GM21447 (cell line): Measurements from ENCODE around the gene HLA-DQB1.
"Not testable (repeated sequence)": the region's sequence is repeated elsewhere in the genome, so short reads cannot be mapped to it uniquely, and the experiment has no call there.

Experiments used
- ATAC-seq: cut with Tn5 transposase; IDR thresholded peaks from one replicate; pipeline ENCODE4 v1.9.1; 2021; ENCODE audit not compliant: unreplicated experiment

Gene HLA-DQB1

DNA sequence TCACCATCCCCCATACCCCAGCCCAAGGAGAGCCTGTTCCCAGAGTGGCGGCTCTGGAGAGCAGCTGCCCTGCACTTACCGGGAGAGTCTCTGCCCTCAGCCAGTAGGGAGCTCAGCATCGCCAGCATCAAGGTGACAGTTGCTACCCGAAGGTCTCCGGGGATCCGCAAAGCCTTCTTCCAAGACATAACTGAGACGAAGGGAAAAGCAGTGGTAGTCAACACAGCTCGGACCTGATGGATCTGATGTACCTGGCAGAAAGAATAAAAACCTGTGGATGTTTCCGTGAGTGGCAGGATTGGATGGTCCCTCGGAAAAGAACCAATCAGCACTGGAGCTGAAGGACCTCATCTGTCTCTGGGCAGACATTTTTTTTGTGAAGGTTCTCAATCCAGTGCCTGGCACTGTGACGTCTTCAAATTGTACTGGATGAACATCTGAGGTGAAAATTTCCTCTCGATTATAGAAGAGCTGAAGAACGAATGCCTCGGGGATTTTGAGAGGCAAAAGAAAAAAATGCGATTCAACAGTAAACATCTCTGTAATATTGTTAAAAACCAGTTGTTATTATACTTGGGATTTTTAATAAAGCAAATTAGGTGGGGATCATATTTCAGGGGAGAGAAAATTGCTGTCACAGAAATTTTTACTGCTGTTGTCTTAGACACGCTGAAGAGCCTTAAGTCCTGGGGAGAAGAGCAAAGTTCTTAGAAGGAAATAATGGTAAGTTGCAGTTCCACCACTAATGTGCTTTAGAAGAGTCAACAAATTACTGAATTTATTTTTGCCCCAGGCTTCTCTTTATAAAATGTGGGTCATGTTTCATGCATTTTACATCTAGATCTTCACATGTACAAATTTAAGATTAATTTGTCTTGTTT is at the start of gene HLA-DQB1:
Gene HLA-DQB1 (minus strand): TSS at position 238 of the 881 bp plus-strand sequence. CDS start 50 bp downstream, at position 188.
- ATAC-seq = peak; percentile 52

GRCh38 chr6:32713241-32713640 is 46.8 kb upstream of the HLA-DQB1 start:
- ATAC-seq = no peak

DNA sequence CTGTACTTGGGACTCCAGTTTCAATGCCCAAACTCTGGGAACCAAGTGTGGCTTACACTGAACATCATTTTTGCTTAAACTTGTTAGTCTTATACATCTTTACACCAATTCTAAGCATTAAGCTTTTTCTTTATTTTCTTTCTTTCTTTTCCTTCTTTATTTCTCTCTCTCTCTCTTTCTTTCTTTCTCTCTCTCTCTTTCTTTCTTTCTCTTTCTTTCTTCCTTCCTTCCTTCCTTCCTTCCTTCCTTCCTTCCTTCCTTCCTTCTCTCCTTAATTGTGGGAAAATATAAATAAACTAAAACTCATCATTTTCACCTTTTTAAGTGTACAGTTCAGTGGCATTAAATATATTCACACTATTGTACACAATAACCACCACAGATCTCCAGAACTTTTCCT is 43.2 kb upstream of the HLA-DQB1 start:
- ATAC-seq = no peak

- ATAC-seq = not testable (repeated sequence)
These were observed 38.7 kb upstream of the HLA-DQB1 start for GRCh38 chr6:32705164-32705563.

GRCh38 chr6:32703347-32703746 is 36.9 kb upstream of the HLA-DQB1 start:
- ATAC-seq = no peak

GRCh38 chr6:32700391-32701040 is 34.1 kb upstream of the HLA-DQB1 start:
- ATAC-seq = no peak

GRCh38 chr6:32697031-32697430 is 30.6 kb upstream of the HLA-DQB1 start:
- no peak for ATAC-seq

DNA sequence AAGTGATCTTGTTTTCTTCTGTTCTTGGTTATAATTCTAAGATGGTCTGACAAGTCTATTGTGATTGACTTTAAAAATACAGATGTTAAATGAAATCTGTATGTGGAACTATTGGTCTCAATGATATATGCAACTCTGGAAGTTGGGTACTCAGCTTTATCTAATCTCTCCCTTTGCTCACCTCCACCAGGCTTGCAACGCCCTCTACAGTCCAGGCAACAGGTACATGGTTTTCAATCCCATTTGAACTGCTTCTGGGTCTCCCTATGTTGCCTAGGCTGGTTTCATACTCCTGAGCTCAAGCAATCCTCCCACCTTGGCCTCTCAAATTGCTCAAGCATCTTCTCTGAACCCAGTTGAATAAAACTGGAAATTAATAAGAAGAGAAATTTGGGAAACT is 25.6 kb upstream of the HLA-DQB1 start:
- ATAC-seq = no peak

GRCh38 chr6:32689531-32690501 is 23.4 kb upstream of the HLA-DQB1 start:
- ATAC-seq = no peak

DNA sequence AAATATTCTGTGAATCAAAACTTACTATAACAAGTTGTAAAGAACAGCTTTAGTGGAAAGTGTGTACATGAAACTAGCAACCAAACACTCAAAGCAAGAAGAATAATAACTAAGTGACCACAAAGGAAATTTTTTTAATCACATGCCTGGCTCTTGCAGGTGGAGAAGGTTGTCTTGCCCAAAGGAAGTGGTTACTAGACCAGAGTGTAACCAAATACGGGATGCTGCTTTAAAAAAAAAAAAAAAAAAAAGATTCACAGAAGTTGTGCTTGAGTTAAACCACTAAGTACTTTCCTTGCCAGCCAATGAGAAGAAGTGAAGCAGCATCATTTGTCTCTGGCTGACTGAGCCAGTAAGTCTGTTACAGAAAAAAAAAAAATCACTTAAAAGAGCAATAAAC is 19.1 kb upstream of the HLA-DQB1 start:
- ATAC-seq = peak; percentile 86

DNA sequence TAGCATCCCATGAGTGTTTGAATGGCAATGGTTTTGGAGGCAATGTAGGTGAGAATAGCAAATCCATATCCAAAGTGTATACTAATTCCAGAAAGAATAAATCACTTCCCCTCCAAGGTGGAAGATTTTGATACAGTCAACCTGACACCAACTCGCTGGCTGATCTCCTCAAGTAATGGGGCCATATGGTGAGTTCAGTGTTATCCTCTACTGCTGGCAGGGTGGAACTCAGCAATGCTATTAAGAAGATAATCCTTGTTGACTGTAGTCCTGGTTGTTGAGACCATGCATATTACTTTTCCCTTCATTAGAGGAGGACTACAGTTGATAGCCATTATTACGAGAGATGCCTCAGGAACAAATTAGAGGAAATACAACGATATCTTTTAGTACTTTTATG is 17.8 kb upstream of the HLA-DQB1 start:
- ATAC-seq = no peak

- ATAC-seq = no peak
These were observed 13.6 kb upstream of the HLA-DQB1 start for GRCh38 chr6:32680055-32680454.

- ATAC-seq = no peak
These were observed 13.0 kb upstream of the HLA-DQB1 start for GRCh38 chr6:32679492-32679891.

DNA sequence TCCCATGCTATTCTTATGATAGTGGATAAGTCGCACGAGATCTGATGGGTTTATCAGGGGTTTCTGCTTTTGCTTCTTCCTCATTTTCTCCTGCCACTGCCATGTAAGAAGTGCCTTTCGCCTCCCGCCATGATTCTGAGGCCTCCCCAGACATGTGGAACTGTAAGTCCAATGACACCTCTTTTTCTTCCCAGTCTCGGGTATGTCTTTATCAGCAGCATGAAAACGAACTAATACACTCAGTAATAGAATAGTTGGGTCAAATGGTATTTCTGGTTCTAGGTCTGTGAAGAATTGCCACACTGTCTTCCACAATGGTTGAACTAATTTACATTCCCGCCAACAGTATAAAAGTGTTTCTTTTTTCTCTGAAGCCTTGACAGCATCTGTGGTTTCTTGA is 7.7 kb upstream of the HLA-DQB1 start:
- ATAC-seq = not testable (repeated sequence)

DNA sequence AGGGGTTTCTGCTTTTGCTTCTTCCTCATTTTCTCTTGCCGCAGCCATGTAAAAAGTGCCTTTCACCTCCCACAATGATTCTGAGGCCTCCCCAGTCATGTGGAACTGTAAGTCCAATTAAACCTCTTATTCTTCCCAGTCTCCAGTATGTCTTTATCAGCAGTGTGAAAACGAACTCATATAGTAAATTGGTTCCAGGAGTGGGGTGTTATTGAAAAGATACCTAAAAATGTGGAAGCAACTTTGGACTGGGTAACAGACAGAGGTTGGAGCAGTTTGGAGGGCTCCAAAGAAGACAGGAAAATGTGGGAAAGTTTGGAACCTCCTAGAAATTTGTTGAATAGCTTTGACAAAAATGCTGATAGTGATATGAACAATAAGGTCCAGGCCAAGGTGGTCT is 5.5 kb upstream of the HLA-DQB1 start:
- ATAC-seq = not testable (repeated sequence)

- ATAC-seq = no peak
These were observed 3.4 kb upstream of the HLA-DQB1 start for GRCh38 chr6:32669893-32670292.

GRCh38 chr6:32669240-32669639 is 2.8 kb upstream of the HLA-DQB1 start:
- no peak for ATAC-seq

DNA sequence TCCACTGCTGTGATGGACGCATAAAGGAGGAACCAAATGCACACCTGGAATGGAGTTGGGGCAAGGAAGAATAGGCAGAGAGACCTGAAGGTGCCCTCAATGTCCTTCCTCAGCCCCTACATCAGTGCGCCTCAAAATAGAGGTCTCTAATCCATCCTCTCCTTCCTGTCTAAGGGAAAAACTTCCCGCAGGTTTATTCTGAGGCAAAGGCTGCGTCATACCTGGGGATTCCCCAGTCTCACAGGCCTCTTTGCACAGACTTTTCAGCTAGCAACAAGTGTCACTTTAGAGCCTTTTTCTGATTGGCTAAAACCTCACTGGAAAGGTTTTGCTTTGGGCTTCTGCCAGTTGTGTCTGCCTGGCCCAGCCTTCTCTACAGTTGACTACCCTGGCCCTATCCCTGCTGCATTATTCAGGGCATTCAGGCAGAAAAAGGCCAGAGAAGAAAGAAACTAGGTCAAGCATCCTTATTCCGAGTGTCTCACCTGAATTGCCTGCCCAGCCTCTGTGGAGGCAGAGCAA is 1.8 kb upstream of the HLA-DQB1 start:
- ATAC-seq = peak; percentile 53

GRCh38 chr6:32665661-32666060 is 796 bp downstream of the HLA-DQB1 start:
- ATAC-seq = no peak

DNA sequence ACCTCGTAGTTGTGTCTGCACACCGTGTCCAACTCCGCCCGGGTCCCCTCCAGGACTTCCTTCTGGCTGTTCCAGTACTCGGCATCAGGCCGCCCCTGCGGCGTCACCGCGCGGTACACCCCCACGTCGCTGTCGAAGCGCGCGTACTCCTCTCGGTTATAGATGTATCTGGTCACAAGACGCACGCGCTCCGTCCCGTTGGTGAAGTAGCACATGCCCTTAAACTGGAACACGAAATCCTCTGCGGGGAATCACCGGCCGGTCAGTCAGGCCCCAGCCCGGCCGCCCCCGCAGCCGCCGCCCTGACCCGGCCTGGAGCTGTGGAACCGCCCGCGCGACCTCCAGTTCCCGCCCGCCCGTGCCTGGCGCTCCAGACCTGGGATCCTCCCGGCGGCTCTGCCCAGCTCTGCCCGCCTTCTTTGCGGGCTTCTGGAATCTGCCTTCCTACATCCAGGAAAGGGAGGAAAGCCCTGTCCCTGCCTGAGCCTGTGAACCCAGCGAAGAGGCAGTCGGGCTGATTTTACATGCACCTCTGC is 1.6 kb downstream of the HLA-DQB1 start:
- ATAC-seq = peak; percentile 44

DNA sequence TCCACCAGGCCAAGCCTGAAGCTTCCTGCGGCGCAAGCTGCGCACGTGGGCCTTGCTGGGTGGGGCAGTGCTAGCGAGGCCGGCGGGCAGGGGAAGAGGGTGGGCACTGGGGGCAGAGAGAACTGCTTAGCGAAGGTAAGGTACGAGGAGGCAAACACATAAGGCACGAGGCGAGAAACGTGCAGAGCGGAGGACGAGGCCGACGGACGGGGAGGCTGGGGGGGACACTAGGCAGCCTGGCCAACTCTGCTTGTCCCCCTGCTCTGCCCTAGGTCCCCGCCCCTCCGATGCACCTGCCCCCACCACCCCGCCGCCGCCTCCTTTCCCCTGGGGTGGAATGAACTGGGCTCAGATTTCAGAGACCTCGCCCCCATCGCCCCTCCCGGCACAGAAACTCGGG is 2.1 kb downstream of the HLA-DQB1 start:
- no peak for ATAC-seq
